Erythroblast (primary cell): ENCODE results near the gene NUDT9.

Experiments used
- GATA1 ChIP-seq: IDR thresholded peaks from 2 replicates; pipeline ENCODE4 v1.6.1; 2011; ENCODE audit warnings: low read depth, mild to moderate bottlenecking, control low read depth, low read length, moderate library complexity
- POLR2A ChIP-seq: IDR thresholded peaks from 2 replicates; pipeline ENCODE4 v1.6.1; 2011; ENCODE audit warnings: mild to moderate bottlenecking, low read length

DNA sequence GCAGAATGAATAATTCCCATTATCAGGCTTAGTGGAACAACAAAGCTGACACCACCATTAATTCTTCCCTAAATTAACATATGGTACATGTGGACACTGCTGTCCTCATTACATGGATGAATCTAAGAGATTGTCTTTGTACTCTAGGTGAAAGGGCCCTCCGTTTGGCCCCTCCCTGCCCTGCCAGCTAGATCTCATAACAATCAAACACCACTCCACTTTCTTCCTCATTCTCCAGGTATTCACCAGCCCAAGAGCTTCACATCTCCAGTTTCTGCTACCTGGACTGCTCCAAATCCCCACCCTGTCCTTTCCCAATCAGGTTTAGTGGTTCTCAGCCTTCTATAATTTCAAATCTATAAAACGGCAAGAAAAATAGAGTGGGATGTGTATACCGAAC lies 35.1 kb upstream of the NUDT9 start:
- TF ChIP-seq GATA1 (no peak), POLR2A (no peak)
